Activated CD8-positive, alpha-beta T cell treated with anti-CD3 and anti-CD28 coated beads for 36 hours (primary cell): ENCODE measurements around the gene ODF2. TPM values are rescaled to one million over a fixed set of nuclear protein-coding genes. Genes with fewer than 3 reads are reported as not detected.

ENCODE experiments used
- ATAC-seq: fragments of 200-7000 bp; cut with Tn5 transposase; one replicate; pipeline ENCODE4 v1.10.0; 2021; ENCODE audit warnings: mild to moderate bottlenecking, moderate library complexity
- CTCF ChIA-PET: fragments of 350-600 bp; sonication (Branson Sonifier 250); formaldehyde crosslinking; loops from one replicate; lab custom pipeline; 2021; ENCODE audit warnings: antibody characterized with exemption; lab: Charles Lee
- POLR2A ChIA-PET: fragments of 350-600 bp; sonication (Branson Sonifier 250); formaldehyde crosslinking; loops from one replicate; lab custom pipeline; 2021; ENCODE audit warnings: antibody characterized with exemption; lab: Charles Lee
- DNase-seq: peaks from one replicate; pipeline ENCODE4 v3.0.0-alpha.2; 2020
- H3K27ac Mint-ChIP-seq: one replicate; pipeline ENCODE4 v1.8.0; 2021; ENCODE audit warnings: mild to moderate bottlenecking, mixed read lengths
- H3K27me3 Mint-ChIP-seq: one replicate; pipeline ENCODE4 v1.8.0; 2021; ENCODE audit warnings: mixed read lengths
- H3K36me3 Mint-ChIP-seq: one replicate; pipeline ENCODE4 v1.8.0; 2021; ENCODE audit warnings: low read depth, mixed read lengths
- H3K4me1 Mint-ChIP-seq: one replicate; pipeline ENCODE4 v1.8.0; 2021; ENCODE audit warnings: low read depth, mixed read lengths
- H3K4me3 Mint-ChIP-seq: one replicate; pipeline ENCODE4 v1.8.0; 2021; ENCODE audit warnings: mild to moderate bottlenecking, moderate library complexity, mixed read lengths
- H3K9me3 Mint-ChIP-seq: one replicate; pipeline ENCODE4 v1.8.0; 2021; ENCODE audit warnings: mixed read lengths
- intact Hi-C: fragments of 100-400 bp; cut with micrococcal nuclease; formaldehyde crosslinking; loops from one replicate; pipeline ENCODE4 v1.10.0; 2022
- total RNA-seq, 2 experiments: library from RNA; stranded (reverse); gene quantifications; one replicate each; pipeline ENCODE4 v1.2.3, GENCODE V29; 2021
- TF ChIP-seq, protein P1 (sequence below): fragments of 200-600 bp; IDR thresholded peaks from one replicate; pipeline ENCODE4 v1.8.0; 2022; ENCODE audit warnings: antibody characterized with exemption, mild to moderate bottlenecking

Gene ODF2
- 10 to 100 TPM; 79.3 to 83.6 TPM for total RNA-seq

DNA sequence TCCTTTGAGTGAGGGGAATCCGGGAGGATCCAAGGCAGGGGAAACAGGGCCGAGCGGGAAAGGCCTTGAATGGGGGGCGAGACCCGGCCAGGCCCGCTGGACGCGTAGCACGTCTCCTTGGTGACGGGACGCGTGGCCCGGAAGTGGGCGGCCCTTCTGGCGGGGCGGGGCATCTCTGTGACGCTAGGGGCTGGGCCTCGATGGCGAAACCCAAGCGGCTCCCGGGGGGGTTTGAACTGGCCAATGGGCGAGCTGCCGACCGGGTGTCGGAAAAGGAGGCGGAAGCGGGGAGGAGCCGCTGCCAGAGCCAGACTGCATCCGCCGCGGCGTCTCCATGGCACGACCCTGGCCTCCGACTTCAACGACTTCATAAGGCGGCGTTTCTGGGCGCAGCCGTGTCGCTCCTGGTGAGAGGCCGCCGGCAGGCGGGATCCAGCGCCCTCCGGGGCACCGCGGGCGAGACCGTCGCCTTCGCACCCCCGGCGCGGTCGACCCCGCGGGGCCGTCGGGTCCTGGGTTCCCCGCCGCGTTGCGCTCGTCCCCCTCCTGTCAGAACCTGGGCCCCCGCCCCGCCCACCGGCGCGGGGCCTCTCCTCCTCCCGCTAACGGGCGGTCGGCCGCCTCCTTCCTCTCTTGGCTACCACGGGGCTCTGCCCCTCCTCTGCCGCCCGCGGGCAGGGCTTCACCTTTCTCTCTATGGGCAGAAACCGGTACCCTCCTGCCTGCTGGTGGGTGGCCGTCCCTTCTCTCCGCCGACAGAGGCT, at the start of gene ODF2:
Gene ODF2 (plus strand): TSS at position 158 of the 764 bp plus-strand sequence. CDS start 86 bp downstream, at position 244.
- ATAC-seq = peak; percentile 92
- H3K4me1 Mint-ChIP-seq = peaks cover 16% of the 10 kb centered on the region
- intact Hi-C loops = no loop called here
- TF ChIP-seq, protein P1, sequence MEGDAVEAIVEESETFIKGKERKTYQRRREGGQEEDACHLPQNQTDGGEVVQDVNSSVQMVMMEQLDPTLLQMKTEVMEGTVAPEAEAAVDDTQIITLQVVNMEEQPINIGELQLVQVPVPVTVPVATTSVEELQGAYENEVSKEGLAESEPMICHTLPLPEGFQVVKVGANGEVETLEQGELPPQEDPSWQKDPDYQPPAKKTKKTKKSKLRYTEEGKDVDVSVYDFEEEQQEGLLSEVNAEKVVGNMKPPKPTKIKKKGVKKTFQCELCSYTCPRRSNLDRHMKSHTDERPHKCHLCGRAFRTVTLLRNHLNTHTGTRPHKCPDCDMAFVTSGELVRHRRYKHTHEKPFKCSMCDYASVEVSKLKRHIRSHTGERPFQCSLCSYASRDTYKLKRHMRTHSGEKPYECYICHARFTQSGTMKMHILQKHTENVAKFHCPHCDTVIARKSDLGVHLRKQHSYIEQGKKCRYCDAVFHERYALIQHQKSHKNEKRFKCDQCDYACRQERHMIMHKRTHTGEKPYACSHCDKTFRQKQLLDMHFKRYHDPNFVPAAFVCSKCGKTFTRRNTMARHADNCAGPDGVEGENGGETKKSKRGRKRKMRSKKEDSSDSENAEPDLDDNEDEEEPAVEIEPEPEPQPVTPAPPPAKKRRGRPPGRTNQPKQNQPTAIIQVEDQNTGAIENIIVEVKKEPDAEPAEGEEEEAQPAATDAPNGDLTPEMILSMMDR = no peak
- H3K4me3 Mint-ChIP-seq = peak within 1 kb of the TSS; percentile 82
- POLR2A ChIA-PET = no interaction called here
- peak within 1 kb of the TSS; percentile 88 for H3K27ac Mint-ChIP-seq
- DNase-seq = peak; percentile 99
- CTCF ChIA-PET = interaction anchor here (1.0 kb wide), 1 partner anchor 18 kb away, joined by 3 read pairs; no protein-coding TSS in a partner anchor
- no peaks in the 10 kb centered on the region for H3K9me3 Mint-ChIP-seq
- no peaks in the 10 kb centered on the region for H3K27me3 Mint-ChIP-seq
- peaks cover 20% of the 10 kb centered on the region for H3K36me3 Mint-ChIP-seq

GRCh38 chr9:128406848-128407391, 48.9 kb upstream of the ODF2 start:
- intact Hi-C loops = no loop called here
- ChIA-PET POLR2A (no interaction called here), CTCF (interaction anchor here (2.2 to 7.2 kb wide), 2 partner anchors 13 to 44 kb away, joined by 16 to 60 read pairs; partner anchors contain the start of gene CERCAM)
- Mint-ChIP-seq H3K4me3 (no peak overlapping the region), H3K9me3 (no peaks in the 10 kb centered on the region), H3K27me3 (peaks cover 23% of the 10 kb centered on the region), H3K27ac (no peak overlapping the region), H3K36me3 (no peaks in the 10 kb centered on the region), H3K4me1 (no peaks in the 10 kb centered on the region)
- ATAC-seq (no peak), DNase-seq (no peak)
- TF ChIP-seq, protein P1 = no peak

GRCh38 chr9:128408963-128409431, 46.8 kb upstream of the ODF2 start:
- Mint-ChIP-seq H3K9me3 (no peaks in the 10 kb centered on the region), H3K4me3 (no peak overlapping the region), H3K4me1 (no peaks in the 10 kb centered on the region), H3K27me3 (peaks cover 28% of the 10 kb centered on the region), H3K36me3 (no peaks in the 10 kb centered on the region), H3K27ac (no peak overlapping the region)
- no peak for DNase-seq
- POLR2A ChIA-PET = no interaction called here
- intact Hi-C loops = no loop called here
- ATAC-seq = no peak
- TF ChIP-seq, protein P1 = no peak
- CTCF ChIA-PET = interaction anchor here (1.0 to 7.2 kb wide), 3 partner anchors 11 to 113 kb away, joined by 3 to 60 read pairs (median 15); partner anchors contain the start of gene CERCAM

GRCh38 chr9:128409450-128409849, 46.4 kb upstream of the ODF2 start:
- DNase-seq = no peak
- no peak for ATAC-seq
- Mint-ChIP-seq H3K4me1 (no peaks in the 10 kb centered on the region), H3K27me3 (peaks cover 30% of the 10 kb centered on the region), H3K36me3 (no peaks in the 10 kb centered on the region), H3K27ac (no peak overlapping the region), H3K4me3 (no peak overlapping the region), H3K9me3 (no peaks in the 10 kb centered on the region)
- CTCF ChIA-PET = interaction anchor here (1.0 to 7.2 kb wide), 3 partner anchors 11 to 114 kb away, joined by 3 to 60 read pairs (median 15); partner anchors contain the start of gene CERCAM
- intact Hi-C loops = no loop called here
- POLR2A ChIA-PET = no interaction called here
- TF ChIP-seq, protein P1 = no peak
